Gastroesophageal sphincter (tissue), 3 donors: ENCODE results near the gene L2HGDH.

Experiments used
- CTCF ChIP-seq, 4 experiments: fragments of 200-600 bp in 2 of 4; fragments of 450-650 bp in 2 of 4; sonication (generic) in 1 of 4; IDR thresholded peaks; one replicate each; pipeline ENCODE4 v1.5.1; 2017 to 2019; ENCODE audit warnings: antibody characterized with exemption in 4 of 4, mild to moderate bottlenecking in 2 of 4, moderate library complexity in 2 of 4
- EP300 ChIP-seq: sonication (generic); formaldehyde crosslinking; IDR thresholded peaks from one replicate; pipeline ENCODE4 v1.6.1; 2017; ENCODE audit warnings: antibody characterized with exemption, mild to moderate bottlenecking
- POLR2A ChIP-seq, 2 donors: fragments of 450-650 bp; IDR thresholded peaks; one replicate each; pipeline ENCODE4 v1.6.1; 2017; ENCODE audit warnings: antibody characterized with exemption in 2 of 2, mild to moderate bottlenecking in 2 of 2, moderate library complexity in 1 of 2
- POLR2AphosphoS5 ChIP-seq: sonication (generic); formaldehyde crosslinking; IDR thresholded peaks from one replicate; pipeline ENCODE4 v1.6.1; 2017; ENCODE audit warnings: antibody characterized with exemption

GRCh38 chr14:50301914-50302313 lies 10.1 kb downstream of the L2HGDH start:
- TF ChIP-seq CTCF (IDR thresholded peaks at IDR 0.05) (no peak), POLR2A (IDR thresholded peaks at IDR 0.05) (no peak), POLR2AphosphoS5 (no peak), EP300 (no peak)
